Small intestine (tissue), 7 donors: ENCODE results near the gene SPATA31C1. TPM values are rescaled to one million over a fixed set of nuclear protein-coding genes. Genes with fewer than 3 reads are reported as not detected.

Source experiments
- DNase-seq, 2 donors: peaks; one replicate each; pipeline versions ENCODE4 v3.0.0 to v3.0.0-alpha.2; 2013
- FAIRE-seq: peaks from 2 replicates; lab custom pipeline; 2012; peaks lifted over from hg19 to GRCh38; lab: Jason Lieb, UNC
- H3K27ac ChIP-seq, 3 donors: one replicate each; pipeline ENCODE4 v1.5.1; 2013; ENCODE audit warnings: low read length in 2 of 3, mild to moderate bottlenecking in 2 of 3, control low read depth in 1 of 3, inconsistent platforms in 1 of 3, low read depth in 1 of 3, moderate library complexity in 1 of 3
- H3K27me3 ChIP-seq, 3 donors: one replicate each; pipeline ENCODE4 v1.6.1; 2013; ENCODE audit warnings: low read length in 3 of 3, inconsistent platforms in 1 of 3; ENCODE audit not compliant: control insufficient read depth in 3 of 3, insufficient read depth in 3 of 3
- H3K36me3 ChIP-seq, 3 donors: one replicate each; pipeline ENCODE4 v1.6.1; 2013; ENCODE audit warnings: low read length in 3 of 3, inconsistent platforms in 1 of 3, low read depth in 1 of 3, mild to moderate bottlenecking in 1 of 3, moderate library complexity in 1 of 3; ENCODE audit not compliant: control insufficient read depth in 3 of 3, insufficient read depth in 2 of 3
- H3K4me1 ChIP-seq, 3 donors: one replicate each; pipeline ENCODE4 v1.6.1; 2013; ENCODE audit warnings: low read length in 2 of 3, inconsistent platforms in 1 of 3, low read depth in 1 of 3, mild to moderate bottlenecking in 1 of 3, moderate library complexity in 1 of 3; ENCODE audit not compliant: control insufficient read depth in 3 of 3, insufficient read depth in 2 of 3
- H3K4me3 ChIP-seq, 3 donors: one replicate each; pipeline ENCODE4 v1.5.1; 2013; ENCODE audit warnings: low read length in 3 of 3, control low read depth in 1 of 3, inconsistent platforms in 1 of 3, low read depth in 1 of 3, mild to moderate bottlenecking in 1 of 3, moderate library complexity in 1 of 3
- H3K9me3 ChIP-seq, 2 donors: one replicate each; pipeline ENCODE4 v1.6.1; 2013; ENCODE audit warnings: low read depth in 1 of 2, low read length in 1 of 2; ENCODE audit not compliant: control insufficient read depth in 2 of 2, insufficient read depth in 1 of 2
- WGBS, 3 donors: extraction: QIAGEN DNeasy Blood & Tissue Kit; methylation state at CpG; one replicate each; pipeline ENCODE4 v1.1.7; 2013; 5-methylcytosine and 5-hydroxymethylcytosine counted together
- polyA plus RNA-seq, 4 donors: library from polyadenylated mRNA; stranded (reverse) in 3 of 4; unstranded in 1 of 4; fragments of 200-250 nt in 3 of 4; fragments of 120-200 nt in 1 of 4; gene quantifications; one replicate each; pipeline versions ENCODE4 v1.2.1 to v1.2.3, GENCODE V29; 2013
- donor health status: healthy with polysubstance abuse.
- donor health status: control.
- donor health status: control.
- donor health status: Bipolar disorder and iron deficiency.
- donor health status: healthy.

The SPATA31C1 gene
- polyA plus RNA-seq, 4 donors: 0.13 TPM; not detected in 3

GRCh38 chr9:87883990-87884389, 33.8 kb upstream of the SPATA31C1 start:
- no peak overlapping the region for H3K4me3 ChIP-seq
- no peaks in the 10 kb centered on the region for H3K27me3 ChIP-seq
- H3K9me3 ChIP-seq: no peaks in the 10 kb centered on the region
- no peak overlapping the region for H3K27ac ChIP-seq
- H3K36me3 ChIP-seq: no peaks in the 10 kb centered on the region
- FAIRE-seq: no peak
- 66 to 79% (median 76%) methylated on average over 8 of the region's 8 CpGs for WGBS, 3 donors
- no peak for DNase-seq
- H3K4me1 ChIP-seq: peaks cover 0 to 23% (median 2%) of the 10 kb centered on the region in 3 donors

DNA sequence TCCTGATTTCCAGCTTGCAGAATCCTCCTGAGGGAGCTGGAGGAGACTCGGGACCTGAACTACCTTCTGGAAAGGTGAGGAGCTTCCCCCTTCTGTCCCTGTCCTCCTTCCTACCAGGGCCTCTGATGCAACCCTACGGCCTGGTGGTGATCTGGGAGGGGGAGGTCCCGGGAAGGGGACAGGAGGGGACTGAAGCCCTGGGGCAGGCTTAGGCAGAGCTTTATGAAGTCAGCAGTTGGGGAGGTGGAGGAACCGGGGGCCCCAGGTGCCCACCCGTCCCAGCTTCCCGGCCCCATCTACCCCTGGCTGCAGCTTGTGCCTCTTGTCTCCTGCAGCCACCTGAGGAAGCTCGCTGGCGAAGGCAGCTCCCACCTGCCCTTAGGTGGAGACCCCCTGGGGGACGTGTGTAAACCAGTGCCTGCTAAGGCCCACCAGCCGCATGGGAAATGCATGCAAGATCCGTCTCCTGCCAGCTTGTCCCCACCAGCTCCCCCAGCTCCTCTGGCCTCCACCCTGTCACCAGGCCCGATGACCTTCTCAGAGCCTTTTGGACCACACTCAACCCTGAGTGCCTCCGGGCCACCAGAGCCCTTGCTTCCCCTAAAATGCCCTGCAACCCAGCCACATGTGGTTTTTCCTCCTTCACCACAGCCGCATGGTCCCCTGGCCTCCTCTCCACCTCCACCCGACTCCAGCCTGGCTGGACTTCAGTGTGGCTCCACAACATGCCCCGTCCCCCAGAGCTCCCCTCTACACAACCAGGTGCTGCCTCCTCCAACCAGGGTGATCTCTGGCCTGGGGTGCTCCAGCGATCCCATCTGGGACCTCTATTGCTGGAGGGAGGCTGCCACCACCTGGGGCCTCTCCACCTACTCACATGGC, 32.9 kb upstream of the SPATA31C1 start:
- FAIRE-seq (no peak), DNase-seq (no peak)

GRCh38 chr9:87885484-87886189, 32.1 kb upstream of the SPATA31C1 start:
- H3K36me3 ChIP-seq: no peaks in the 10 kb centered on the region
- peaks cover 0 to 23% (median 2%) of the 10 kb centered on the region in 3 donors for H3K4me1 ChIP-seq
- WGBS, 3 donors: 85 to 92% (median 90%) methylated on average over 13 of the region's 13 CpGs
- FAIRE-seq: no peak
- H3K27me3 ChIP-seq: no peaks in the 10 kb centered on the region
- no peak for DNase-seq
- H3K4me3 ChIP-seq: no peak overlapping the region
- H3K9me3 ChIP-seq: no peaks in the 10 kb centered on the region
- H3K27ac ChIP-seq: no peak overlapping the region

More for the DNA sequence above, 32.9 kb upstream of the SPATA31C1 start:
- Histone ChIP-seq H3K4me1 (peaks cover 0 to 23% (median 2%) of the 10 kb centered on the region in 3 donors), H3K9me3 (no peaks in the 10 kb centered on the region), H3K4me3 (no peak overlapping the region), H3K36me3 (no peaks in the 10 kb centered on the region), H3K27me3 (no peaks in the 10 kb centered on the region), H3K27ac (no peak overlapping the region)
- 85 to 96% (median 88%) methylated on average over 17 of the region's 17 CpGs for WGBS, 3 donors

DNA sequence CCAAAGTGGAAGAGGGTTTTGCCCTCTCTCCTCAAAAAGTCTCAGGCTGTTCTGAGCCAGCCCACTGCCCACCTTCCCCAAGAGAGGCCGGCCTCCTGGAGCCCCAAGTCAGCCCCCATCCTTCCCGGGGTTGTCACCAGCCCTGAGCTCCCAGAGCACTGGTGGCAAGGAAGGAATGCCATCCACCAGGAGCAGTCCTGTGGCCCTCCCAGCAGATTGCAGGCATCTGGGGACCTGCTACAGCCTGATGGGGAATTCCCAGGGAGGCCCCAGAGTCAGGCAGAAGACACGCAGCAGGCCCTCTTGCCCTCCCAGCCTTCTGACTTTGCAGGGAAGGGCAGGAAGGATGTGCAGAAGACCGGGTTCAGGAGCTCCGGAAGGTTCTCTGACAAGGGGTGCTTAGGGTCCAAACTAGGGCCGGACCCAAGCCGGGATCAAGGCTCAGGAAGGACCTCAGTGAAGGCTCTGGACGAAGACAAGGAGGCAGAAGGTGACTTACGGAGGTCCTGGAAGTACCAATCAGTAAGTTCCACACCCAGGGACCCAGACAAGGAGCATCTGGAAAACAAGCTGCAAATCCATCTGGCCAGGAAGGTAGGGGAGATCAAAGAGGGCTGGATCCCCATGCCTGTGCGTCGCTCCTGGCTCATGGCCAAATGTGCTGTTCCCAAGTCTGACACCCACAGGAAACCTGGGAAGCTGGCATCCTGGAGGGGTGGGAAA, 31.4 kb upstream of the SPATA31C1 start:
- Histone ChIP-seq H3K36me3 (no peaks in the 10 kb centered on the region), H3K27me3 (no peaks in the 10 kb centered on the region)
- WGBS, 3 donors: 73 to 77% (median 75%) methylated on average over 11 of the region's 11 CpGs

DNA sequence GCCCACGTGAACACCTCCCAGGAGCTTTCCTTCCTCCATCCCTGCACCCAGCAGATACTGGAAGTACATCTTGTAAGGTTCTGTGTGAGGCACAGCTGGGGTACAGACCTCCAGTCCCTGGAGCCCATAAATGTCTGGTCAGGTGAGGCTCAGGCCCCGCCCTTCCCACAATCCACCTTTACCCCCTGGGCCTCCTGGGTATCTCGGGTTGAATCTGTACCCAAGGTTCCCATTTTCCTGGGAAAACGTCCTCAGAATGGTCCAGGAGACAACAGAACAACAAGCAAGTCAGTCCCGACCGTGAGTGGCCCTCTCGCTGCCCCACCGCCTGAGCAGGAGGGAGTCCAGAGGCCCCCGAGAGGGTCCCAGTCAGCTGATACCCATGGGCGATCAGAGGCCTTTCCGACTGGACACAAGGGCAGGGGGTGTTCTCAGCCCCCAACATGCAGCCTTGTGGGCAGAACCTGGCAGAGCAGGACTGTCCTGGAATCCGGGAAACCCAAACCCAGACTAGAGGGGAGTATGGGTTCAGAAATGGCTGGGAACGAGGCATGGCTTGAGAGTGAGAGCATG, 30.7 kb upstream of the SPATA31C1 start:
- WGBS, 3 donors: 68 to 76% (median 71%) methylated on average over 13 of the region's 13 CpGs
- peak; percentile 12 to 58 for DNase-seq
- Histone ChIP-seq H3K4me1 (peaks cover 0 to 23% (median 2%) of the 10 kb centered on the region in 3 donors), H3K36me3 (no peaks in the 10 kb centered on the region), H3K27ac (no peak overlapping the region), H3K4me3 (no peak overlapping the region), H3K9me3 (no peaks in the 10 kb centered on the region), H3K27me3 (no peaks in the 10 kb centered on the region)
- FAIRE-seq: no peak

More for the DNA sequence above, 31.4 kb upstream of the SPATA31C1 start:
- FAIRE-seq (no peak), DNase-seq (no peak)
- Histone ChIP-seq H3K27ac (no peak overlapping the region), H3K4me1 (peaks cover 0 to 23% (median 2%) of the 10 kb centered on the region in 3 donors), H3K9me3 (no peaks in the 10 kb centered on the region), H3K4me3 (no peak overlapping the region)

DNA sequence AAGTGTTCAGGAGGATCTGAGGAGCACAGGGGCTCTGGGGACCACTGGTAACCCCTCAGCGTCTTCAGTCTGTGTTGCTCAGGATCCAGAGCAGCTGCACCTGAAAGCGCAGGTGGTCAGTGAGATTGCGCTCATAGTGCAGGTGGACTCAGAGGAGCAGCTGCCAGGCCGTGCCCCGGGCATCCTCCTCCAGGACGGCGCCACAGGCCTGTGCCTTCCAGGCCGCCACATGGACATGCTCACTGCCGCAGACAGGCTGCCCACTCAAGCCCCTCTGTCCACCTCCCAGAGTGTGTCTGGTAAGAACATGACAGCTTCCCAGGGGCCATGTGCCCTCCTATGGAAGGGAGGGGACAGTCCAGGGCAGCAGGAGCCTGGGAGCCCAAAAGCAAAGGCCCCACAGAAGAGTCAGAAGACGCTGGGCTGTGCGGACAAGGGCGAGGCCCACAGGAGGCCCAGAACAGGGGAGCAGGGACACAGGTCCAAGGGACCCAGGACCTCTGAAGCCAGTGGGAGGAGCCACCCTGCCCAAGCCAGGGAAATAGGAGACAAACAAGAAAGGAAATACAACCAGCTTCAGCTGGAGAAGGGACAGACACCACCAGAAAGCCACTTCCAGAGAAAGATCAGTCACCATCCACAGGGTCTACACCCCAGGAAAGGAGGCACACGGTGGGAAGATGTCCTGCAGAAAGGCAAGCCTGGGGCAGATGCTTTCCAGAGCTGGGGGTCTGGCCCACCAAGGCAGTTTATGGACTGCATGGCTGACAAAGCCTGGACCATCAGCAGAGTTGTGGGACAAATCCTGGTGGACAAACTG, 29.9 kb upstream of the SPATA31C1 start:
- Histone ChIP-seq H3K27ac (no peak overlapping the region), H3K4me3 (no peak overlapping the region), H3K9me3 (no peaks in the 10 kb centered on the region), H3K36me3 (no peaks in the 10 kb centered on the region), H3K4me1 (peaks cover 0 to 23% (median 2%) of the 10 kb centered on the region in 3 donors), H3K27me3 (no peaks in the 10 kb centered on the region)
- FAIRE-seq (no peak), DNase-seq (peak in 1 of 2 donors; percentile 65)
- WGBS, 3 donors: 83 to 89% (median 87%) methylated on average over 13 of the region's 13 CpGs

- FAIRE-seq: no peak
- 65 to 76% (median 72%) methylated on average over 6 of the region's 6 CpGs for WGBS, 3 donors
Observed at GRCh38 chr9:87888501-87888900, 29.3 kb upstream of the SPATA31C1 start.

More at GRCh38 chr9:87888501-87888900, 29.3 kb upstream of the SPATA31C1 start:
- no peaks in the 10 kb centered on the region for H3K27me3 ChIP-seq
- H3K4me3 ChIP-seq: no peak overlapping the region
- DNase-seq: no peak
- peaks cover 0 to 23% (median 2%) of the 10 kb centered on the region in 3 donors for H3K4me1 ChIP-seq
- H3K36me3 ChIP-seq: no peaks in the 10 kb centered on the region
- no peaks in the 10 kb centered on the region for H3K9me3 ChIP-seq
- no peak overlapping the region for H3K27ac ChIP-seq
